ENCODE data around the gene FGFR2. TPM values are rescaled to one million over a fixed set of nuclear protein-coding genes. Genes with fewer than 3 reads are reported as not detected.

Gene FGFR2
- total and polyA plus RNA-seq, 9 donors = 0.42 to 18.2 (median 1.9) TPM

DNA sequence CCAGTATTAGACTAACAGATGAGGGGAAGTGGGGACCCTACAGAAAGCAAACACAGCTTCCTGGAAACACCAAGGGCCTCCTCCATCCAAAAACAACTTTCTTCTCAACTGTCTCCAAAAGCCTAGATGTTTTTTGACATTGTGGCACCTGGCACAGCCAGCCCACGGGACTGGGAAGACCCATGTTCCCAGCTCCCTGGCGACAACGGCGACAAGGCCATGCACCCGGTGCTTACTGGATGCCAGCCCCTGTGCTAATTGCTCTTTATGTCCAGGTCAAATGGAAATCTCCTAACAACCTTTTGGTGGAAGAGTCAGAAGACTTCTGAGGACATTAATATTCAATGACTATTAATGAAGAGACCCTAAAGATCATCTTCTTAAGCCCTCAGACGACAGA lies 7.1 kb downstream of the FGFR2 start:
- Histone ChIP-seq H3K27me3 (ENCODE audit: control insufficient read depth, insufficient read depth, low read length) (peaks cover 36% of the 10 kb centered on the region), H3K36me3 (ENCODE audit: control insufficient read depth, insufficient read depth, low read length) (no peaks in the 10 kb centered on the region), H3K27ac (ENCODE audit: low read length) (no peak overlapping the region), H3K4me1 (ENCODE audit: control insufficient read depth, insufficient read depth, low read length) (no peaks in the 10 kb centered on the region), H3K9me3 (replicated peaks; ENCODE audit: control insufficient read depth, low read depth, low read length) (no peaks in the 10 kb centered on the region), H3K4me3 (ENCODE audit: low read length) (no peak overlapping the region)
- DNase-seq = no peak
- 54% methylated on average over 3 of the region's 6 CpGs for WGBS (ENCODE audit: insufficient coverage)

DNA sequence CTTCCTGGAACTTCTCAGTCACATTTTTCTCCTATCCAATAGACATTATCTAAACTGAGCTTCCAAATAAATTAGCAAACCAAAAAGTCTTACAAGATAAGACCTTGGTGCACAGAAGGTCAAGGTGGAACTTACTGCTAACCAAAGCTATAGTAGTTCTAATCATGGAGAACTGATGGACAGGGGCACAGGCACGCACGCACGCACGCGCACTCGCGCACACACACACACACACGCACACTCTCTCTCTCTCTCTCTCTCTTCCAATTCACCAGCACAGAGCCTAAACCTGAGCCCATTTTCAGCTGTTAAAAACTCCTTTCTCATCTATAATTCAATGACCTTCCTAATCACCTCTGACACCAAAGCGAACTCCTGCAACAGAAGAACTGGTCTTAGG lies 7.5 kb downstream of the FGFR2 start:
- no peaks in the 10 kb centered on the region for H3K36me3 ChIP-seq (ENCODE audit: control insufficient read depth, insufficient read depth, low read length)
- no peak for DNase-seq
- no peak overlapping the region for H3K27ac ChIP-seq (ENCODE audit: low read length)
- no peaks in the 10 kb centered on the region for H3K9me3 ChIP-seq (replicated peaks; ENCODE audit: control insufficient read depth, low read depth, low read length)
- no peak overlapping the region for H3K4me3 ChIP-seq (ENCODE audit: low read length)
- 80% methylated on average over 1 of the region's 9 CpGs for WGBS (ENCODE audit: insufficient coverage)
- peaks cover 31% of the 10 kb centered on the region for H3K27me3 ChIP-seq (ENCODE audit: control insufficient read depth, insufficient read depth, low read length)
- no peaks in the 10 kb centered on the region for H3K4me1 ChIP-seq (ENCODE audit: control insufficient read depth, insufficient read depth, low read length)

DNA sequence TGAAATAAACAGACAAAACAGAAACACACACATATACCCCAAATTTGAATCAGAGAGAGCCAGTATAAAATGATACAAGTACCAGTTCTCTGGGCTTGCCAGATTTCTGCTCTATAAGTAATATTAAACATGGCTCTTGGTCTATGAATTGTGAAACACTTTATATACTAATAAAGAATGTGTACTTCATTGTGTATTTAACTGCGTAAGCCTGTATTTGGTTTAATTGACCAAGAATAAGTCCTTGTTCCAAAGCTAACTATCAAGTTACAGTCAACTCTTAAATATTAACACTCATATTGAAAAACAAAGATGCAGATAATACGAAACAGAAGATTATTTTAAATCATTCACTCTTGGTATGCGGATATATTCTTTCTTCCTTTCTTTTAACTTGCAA lies 8.7 kb downstream of the FGFR2 start:
- Histone ChIP-seq H3K36me3 (ENCODE audit: control insufficient read depth, insufficient read depth, low read length) (no peaks in the 10 kb centered on the region), H3K9me3 (replicated peaks; ENCODE audit: control insufficient read depth, low read depth, low read length) (no peaks in the 10 kb centered on the region), H3K4me1 (ENCODE audit: control insufficient read depth, insufficient read depth, low read length) (no peaks in the 10 kb centered on the region), H3K27me3 (ENCODE audit: control insufficient read depth, insufficient read depth, low read length) (peaks cover 22% of the 10 kb centered on the region), H3K4me3 (ENCODE audit: low read length) (no peak overlapping the region), H3K27ac (ENCODE audit: low read length) (no peak overlapping the region)
- WGBS (ENCODE audit: insufficient coverage) = no CpG with 5 or more reads among the region's 3 CpGs
- DNase-seq = no peak

- H3K9me3 ChIP-seq (replicated peaks; ENCODE audit: control insufficient read depth, low read depth, low read length) = no peaks in the 10 kb centered on the region
- H3K4me3 ChIP-seq (ENCODE audit: low read length) = no peak overlapping the region
- H3K27me3 ChIP-seq (ENCODE audit: control insufficient read depth, insufficient read depth, low read length) = peaks cover 16% of the 10 kb centered on the region
- H3K36me3 ChIP-seq (ENCODE audit: control insufficient read depth, insufficient read depth, low read length) = no peaks in the 10 kb centered on the region
- no CpG with 5 or more reads among the region's 1 CpG for WGBS (ENCODE audit: insufficient coverage)
- DNase-seq = no peak
- no peak overlapping the region for H3K27ac ChIP-seq (ENCODE audit: low read length)
- H3K4me1 ChIP-seq (ENCODE audit: control insufficient read depth, insufficient read depth, low read length) = no peaks in the 10 kb centered on the region
These were observed 14.4 kb downstream of the FGFR2 start for GRCh38 chr10:121583857-121584256.

DNA sequence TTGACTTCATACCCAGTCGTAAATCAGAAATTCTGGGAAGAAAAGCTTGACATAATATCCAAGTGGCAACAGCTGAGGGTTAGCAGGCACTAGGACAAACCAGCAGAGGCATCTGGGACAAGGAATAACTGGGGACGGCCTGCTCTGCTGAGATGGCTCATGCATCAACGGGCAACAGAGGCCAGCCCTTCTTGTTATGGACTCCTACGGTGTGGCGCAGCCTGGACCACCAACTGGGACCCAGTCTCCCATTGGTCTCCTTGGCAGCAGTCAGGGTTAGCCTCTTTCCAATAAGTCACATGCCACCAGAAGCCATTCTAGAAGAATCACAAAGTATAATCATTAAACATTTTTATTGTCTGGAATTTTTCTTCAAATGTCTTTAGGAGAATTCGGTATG lies 15.0 kb downstream of the FGFR2 start:
- H3K4me3 ChIP-seq (ENCODE audit: low read length) = no peak overlapping the region
- H3K36me3 ChIP-seq (ENCODE audit: control insufficient read depth, insufficient read depth, low read length) = no peaks in the 10 kb centered on the region
- H3K4me1 ChIP-seq (ENCODE audit: control insufficient read depth, insufficient read depth, low read length) = no peaks in the 10 kb centered on the region
- H3K9me3 ChIP-seq (replicated peaks; ENCODE audit: control insufficient read depth, low read depth, low read length) = no peaks in the 10 kb centered on the region
- H3K27ac ChIP-seq (ENCODE audit: low read length) = no peak overlapping the region
- H3K27me3 ChIP-seq (ENCODE audit: control insufficient read depth, insufficient read depth, low read length) = peaks cover 19% of the 10 kb centered on the region
- WGBS (ENCODE audit: insufficient coverage) = 83% methylated on average over 5 of the region's 6 CpGs
- no peak for DNase-seq

GRCh38 chr10:121580276-121581116 lies 17.7 kb downstream of the FGFR2 start:
- Histone ChIP-seq H3K9me3 (replicated peaks; ENCODE audit: control insufficient read depth, low read depth, low read length) (no peaks in the 10 kb centered on the region), H3K27me3 (ENCODE audit: control insufficient read depth, insufficient read depth, low read length) (peaks cover 24% of the 10 kb centered on the region), H3K27ac (ENCODE audit: low read length) (no peak overlapping the region), H3K4me3 (ENCODE audit: low read length) (no peak overlapping the region), H3K36me3 (ENCODE audit: control insufficient read depth, insufficient read depth, low read length) (no peaks in the 10 kb centered on the region), H3K4me1 (ENCODE audit: control insufficient read depth, insufficient read depth, low read length) (no peaks in the 10 kb centered on the region)
- peak; percentile 43 for DNase-seq
- 46% methylated on average over 8 of the region's 22 CpGs for WGBS (ENCODE audit: insufficient coverage)

GRCh38 chr10:121579656-121580055 lies 18.6 kb downstream of the FGFR2 start:
- DNase-seq = no peak
- no peak overlapping the region for H3K4me3 ChIP-seq (ENCODE audit: low read length)
- H3K27ac ChIP-seq (ENCODE audit: low read length) = no peak overlapping the region
- H3K36me3 ChIP-seq (ENCODE audit: control insufficient read depth, insufficient read depth, low read length) = no peaks in the 10 kb centered on the region
- 79% methylated on average over 4 of the region's 8 CpGs for WGBS (ENCODE audit: insufficient coverage)
- peaks cover 24% of the 10 kb centered on the region for H3K27me3 ChIP-seq (ENCODE audit: control insufficient read depth, insufficient read depth, low read length)
- H3K9me3 ChIP-seq (replicated peaks; ENCODE audit: control insufficient read depth, low read depth, low read length) = no peaks in the 10 kb centered on the region
- no peaks in the 10 kb centered on the region for H3K4me1 ChIP-seq (ENCODE audit: control insufficient read depth, insufficient read depth, low read length)

- no peak for DNase-seq
- peaks cover 26% of the 10 kb centered on the region for H3K27me3 ChIP-seq (ENCODE audit: control insufficient read depth, insufficient read depth, low read length)
- no peaks in the 10 kb centered on the region for H3K36me3 ChIP-seq (ENCODE audit: control insufficient read depth, insufficient read depth, low read length)
- H3K4me3 ChIP-seq (ENCODE audit: low read length) = no peak overlapping the region
- no peaks in the 10 kb centered on the region for H3K9me3 ChIP-seq (replicated peaks; ENCODE audit: control insufficient read depth, low read depth, low read length)
- WGBS (ENCODE audit: insufficient coverage) = 88% methylated on average over 6 of the region's 8 CpGs
- no peaks in the 10 kb centered on the region for H3K4me1 ChIP-seq (ENCODE audit: control insufficient read depth, insufficient read depth, low read length)
- no peak overlapping the region for H3K27ac ChIP-seq (ENCODE audit: low read length)
These were observed 19.3 kb downstream of the FGFR2 start for GRCh38 chr10:121578965-121579364.

- WGBS (ENCODE audit: insufficient coverage) = 72% methylated on average over 8 of the region's 9 CpGs
- H3K4me1 ChIP-seq (ENCODE audit: control insufficient read depth, insufficient read depth, low read length) = no peaks in the 10 kb centered on the region
- no peaks in the 10 kb centered on the region for H3K9me3 ChIP-seq (replicated peaks; ENCODE audit: control insufficient read depth, low read depth, low read length)
These were observed 19.9 kb downstream of the FGFR2 start for GRCh38 chr10:121578298-121578697.

GRCh38 chr10:121577568-121577967 lies 20.7 kb downstream of the FGFR2 start:
- Histone ChIP-seq H3K4me1 (ENCODE audit: control insufficient read depth, insufficient read depth, low read length) (no peaks in the 10 kb centered on the region), H3K36me3 (ENCODE audit: control insufficient read depth, insufficient read depth, low read length) (no peaks in the 10 kb centered on the region), H3K27ac (ENCODE audit: low read length) (no peak overlapping the region), H3K9me3 (replicated peaks; ENCODE audit: control insufficient read depth, low read depth, low read length) (no peaks in the 10 kb centered on the region), H3K4me3 (ENCODE audit: low read length) (no peak overlapping the region), H3K27me3 (ENCODE audit: control insufficient read depth, insufficient read depth, low read length) (peaks cover 39% of the 10 kb centered on the region)
- WGBS (ENCODE audit: insufficient coverage) = 55% methylated on average over 8 of the region's 8 CpGs
- DNase-seq = no peak

More at GRCh38 chr10:121578298-121578697, 19.9 kb downstream of the FGFR2 start:
- no peak for DNase-seq
- Histone ChIP-seq H3K36me3 (ENCODE audit: control insufficient read depth, insufficient read depth, low read length) (no peaks in the 10 kb centered on the region), H3K4me3 (ENCODE audit: low read length) (no peak overlapping the region), H3K27ac (ENCODE audit: low read length) (no peak overlapping the region), H3K27me3 (ENCODE audit: control insufficient read depth, insufficient read depth, low read length) (peaks cover 31% of the 10 kb centered on the region)

All from muscle of leg (tissue), 11 donors.